GM19023 (cell line): ENCODE data around the gene ANAPC13.

ENCODE experiments used
- ATAC-seq: cut with Tn5 transposase; IDR thresholded peaks from one replicate; pipeline ENCODE4 v1.9.1; 2021; ENCODE audit warnings: mild to moderate bottlenecking, moderate library complexity; ENCODE audit not compliant: unreplicated experiment

Gene ANAPC13

DNA sequence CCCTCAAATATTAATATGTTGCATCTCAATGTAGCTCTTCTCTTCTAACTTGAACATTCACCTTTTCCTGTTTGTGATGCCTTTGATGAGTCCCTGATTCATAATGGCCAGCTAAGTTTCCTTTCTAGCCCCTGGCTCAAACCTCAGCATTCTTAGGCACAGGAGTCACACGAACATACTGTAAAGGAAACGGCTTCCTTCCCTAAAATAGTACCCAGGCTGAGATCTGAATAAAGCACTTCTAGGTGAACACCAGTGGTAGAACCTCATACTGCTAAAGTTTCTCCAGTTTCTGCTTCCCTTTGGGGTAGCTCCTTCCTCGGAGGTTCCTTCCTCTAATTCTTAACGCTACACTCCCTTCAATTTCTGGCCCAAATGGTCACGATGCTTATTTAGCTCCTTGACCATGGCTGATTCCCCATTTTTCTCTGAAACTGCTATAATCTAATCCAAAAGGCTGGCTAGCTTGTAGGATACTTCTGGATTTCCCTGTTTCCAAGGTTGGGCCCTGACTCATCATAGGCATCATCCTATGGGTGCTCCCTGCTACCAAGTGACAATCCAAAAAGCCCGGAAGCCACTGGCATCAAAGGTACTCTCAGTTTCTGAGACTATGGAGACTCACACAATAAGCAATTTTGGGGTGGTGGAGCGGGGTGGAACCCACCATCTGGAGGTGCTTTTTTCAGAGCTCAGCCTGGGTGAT is 2.4 kb downstream of the ANAPC13 start:
- no peak for ATAC-seq

DNA sequence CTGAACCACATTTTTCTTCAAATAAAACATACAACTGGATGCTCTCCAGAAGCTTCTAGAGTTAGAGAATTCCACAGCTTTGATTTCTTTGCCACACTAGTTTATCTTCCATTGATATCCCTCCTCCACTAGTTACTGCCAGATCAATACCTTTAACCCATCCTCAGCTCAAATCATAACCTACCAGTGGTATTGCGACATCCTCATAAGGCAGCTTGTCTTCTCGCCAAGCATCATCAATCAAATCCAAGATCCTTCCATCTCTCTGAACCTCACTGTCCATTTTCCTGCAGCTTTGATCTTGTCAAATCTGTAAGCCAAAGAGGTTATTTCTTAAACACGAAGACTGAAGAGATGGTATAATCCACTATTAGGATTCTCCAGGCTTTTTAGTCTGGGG is 3.2 kb downstream of the ANAPC13 start:
- ATAC-seq = no peak

DNA sequence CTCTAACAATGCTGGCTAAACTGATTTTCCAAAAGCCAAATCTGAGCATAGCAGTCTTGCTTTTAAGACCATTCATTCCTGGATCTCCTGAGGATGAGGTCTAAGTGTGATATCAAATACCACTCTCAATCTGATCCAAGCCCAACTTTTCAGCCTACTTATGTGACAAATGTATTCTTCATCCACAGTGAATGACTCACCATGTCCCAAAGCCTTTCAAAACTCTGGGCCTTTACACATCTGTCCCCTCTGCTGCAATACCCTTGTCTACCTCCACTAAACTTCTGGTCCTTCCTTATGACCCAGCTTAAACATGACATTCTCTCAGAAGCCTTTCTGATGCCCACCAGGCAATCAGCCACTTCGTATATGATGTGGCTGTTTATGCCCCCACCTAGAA is 4.6 kb downstream of the ANAPC13 start:
- ATAC-seq = no peak

- no peak for ATAC-seq
Observed at GRCh38 chr3:134480546-134480945, 5.2 kb downstream of the ANAPC13 start.

- ATAC-seq = no peak
Observed at GRCh38 chr3:134477938-134478337, 7.8 kb downstream of the ANAPC13 start.

DNA sequence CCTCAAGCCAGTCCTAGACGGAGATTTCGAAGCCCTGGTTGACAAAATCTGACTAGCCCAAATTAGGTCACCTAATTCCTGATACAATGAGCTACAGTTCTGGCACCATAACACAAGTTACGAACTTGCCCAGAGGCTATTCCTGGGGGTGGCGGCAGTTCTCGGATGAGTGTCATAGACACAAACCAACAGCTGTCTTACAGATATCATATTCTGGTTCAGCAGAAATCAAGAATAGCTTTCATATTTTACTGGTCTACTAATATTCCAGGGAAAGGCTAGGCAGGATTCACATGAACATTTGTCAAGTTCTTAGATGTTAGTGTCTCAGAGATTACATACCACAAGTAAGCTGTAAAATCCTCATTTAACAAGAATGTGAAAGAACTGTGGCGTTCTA is 8.8 kb downstream of the ANAPC13 start:
- no peak for ATAC-seq

GRCh38 chr3:134476306-134476705 is 9.5 kb downstream of the ANAPC13 start:
- no peak for ATAC-seq

DNA sequence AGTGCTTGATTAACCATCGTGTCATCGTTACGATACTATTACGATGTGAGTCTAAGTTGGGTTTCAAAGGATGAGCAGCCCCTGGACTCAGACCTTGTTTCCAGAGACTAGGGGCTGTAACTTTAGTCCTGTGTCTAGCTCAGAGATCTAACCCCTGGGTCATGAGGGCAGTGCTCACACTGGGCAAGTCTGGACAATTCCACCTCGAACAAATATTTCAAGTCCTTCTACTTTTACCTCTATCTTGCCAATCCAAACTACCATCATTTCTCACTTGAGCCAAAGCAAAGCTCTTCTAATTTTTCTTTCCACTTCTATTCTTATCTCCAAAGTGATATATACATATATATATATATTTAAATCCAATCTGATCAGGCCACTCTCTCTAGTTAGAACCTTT is 10.8 kb downstream of the ANAPC13 start:
- ATAC-seq = no peak

GRCh38 chr3:134473868-134474546 is 11.8 kb downstream of the ANAPC13 start:
- ATAC-seq = no peak

- no peak for ATAC-seq
Observed at GRCh38 chr3:134472831-134473230, 13.0 kb downstream of the ANAPC13 start.

GRCh38 chr3:134471521-134472193 is 14.1 kb downstream of the ANAPC13 start:
- ATAC-seq = no peak

DNA sequence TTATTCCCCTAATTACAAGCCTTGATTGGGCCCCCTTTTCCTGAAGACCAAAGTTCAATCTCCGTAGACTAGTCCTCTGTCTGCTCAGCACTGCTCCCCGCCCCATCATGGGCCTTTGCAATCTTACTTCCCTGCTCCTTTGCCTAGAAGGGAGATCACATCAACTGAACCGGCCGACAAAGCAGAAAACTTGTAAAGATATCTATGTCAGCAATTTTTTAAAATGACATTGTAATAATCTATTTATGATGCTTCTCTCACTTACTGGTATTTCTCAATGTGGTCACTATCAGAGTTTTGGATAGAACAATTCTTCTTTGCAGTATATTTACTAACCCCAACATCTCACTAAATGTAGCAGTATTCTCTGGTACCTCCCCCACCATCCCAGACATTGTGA is 17.3 kb downstream of the ANAPC13 start:
- ATAC-seq = no peak

GRCh38 chr3:134466331-134466730 is 19.5 kb downstream of the ANAPC13 start:
- no peak for ATAC-seq

- no peak for ATAC-seq
Observed at GRCh38 chr3:134464689-134465365, 21.0 kb downstream of the ANAPC13 start.

- ATAC-seq = no peak
Observed at GRCh38 chr3:134464064-134464688, 21.6 kb downstream of the ANAPC13 start.

- ATAC-seq = no peak
Observed at GRCh38 chr3:134463676-134464063, 22.1 kb downstream of the ANAPC13 start.

- no peak for ATAC-seq
Observed at GRCh38 chr3:134462331-134462941, 23.3 kb downstream of the ANAPC13 start.

GRCh38 chr3:134460965-134461364 is 24.8 kb downstream of the ANAPC13 start:
- no peak for ATAC-seq

DNA sequence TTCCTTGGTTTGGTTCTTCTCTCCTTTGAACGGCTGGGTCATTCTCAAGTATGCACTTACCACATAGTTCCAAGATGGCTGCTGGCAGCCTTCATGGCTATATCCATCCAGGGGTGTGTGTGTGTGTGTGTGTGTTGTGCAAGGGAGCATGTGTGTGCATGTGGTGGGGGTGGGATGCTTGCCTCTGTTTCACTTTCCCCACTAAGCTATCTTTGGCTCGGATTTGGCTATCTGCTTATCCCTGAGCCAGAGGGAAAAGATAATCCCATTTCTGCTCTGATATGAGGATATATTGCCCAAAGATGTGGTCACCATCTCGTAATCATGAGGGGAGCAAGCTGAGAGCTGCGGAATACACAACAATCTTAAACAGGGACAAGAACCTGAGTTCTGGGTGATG is 26.2 kb downstream of the ANAPC13 start:
- ATAC-seq = no peak

DNA sequence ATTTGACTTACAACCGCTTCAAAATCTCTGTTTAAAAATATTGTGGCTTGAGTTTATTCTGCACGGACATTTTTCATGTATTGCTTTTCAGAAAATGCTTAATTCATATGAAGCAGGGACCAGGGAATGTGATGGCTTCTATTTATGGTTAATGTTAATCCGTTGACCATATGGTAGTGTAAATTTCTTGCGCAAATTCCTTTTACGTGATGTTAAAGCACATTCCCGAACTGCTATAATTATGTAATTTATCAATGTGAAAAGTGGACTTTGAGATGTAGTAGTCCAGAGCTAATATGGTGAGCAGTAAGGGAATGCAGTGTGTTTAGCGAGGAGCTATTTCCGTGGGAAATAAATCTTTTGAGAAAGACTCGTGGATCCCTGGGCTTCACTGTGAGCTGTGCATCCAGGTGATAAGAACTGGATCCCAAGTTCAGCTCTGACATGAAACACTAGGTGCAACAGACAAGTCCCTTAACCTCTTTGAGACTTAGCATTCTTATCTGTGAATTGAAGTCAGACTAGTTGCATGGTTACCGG is 27.3 kb downstream of the ANAPC13 start:
- ATAC-seq = no peak
